Measurements from ENCODE around the gene NCOA4. TPM values are rescaled to one million over a fixed set of nuclear protein-coding genes. Genes with fewer than 3 reads are reported as not detected.

NCOA4 gene
- total RNA-seq, 1 experiment from 2014 or later = 68.0 TPM

DNA sequence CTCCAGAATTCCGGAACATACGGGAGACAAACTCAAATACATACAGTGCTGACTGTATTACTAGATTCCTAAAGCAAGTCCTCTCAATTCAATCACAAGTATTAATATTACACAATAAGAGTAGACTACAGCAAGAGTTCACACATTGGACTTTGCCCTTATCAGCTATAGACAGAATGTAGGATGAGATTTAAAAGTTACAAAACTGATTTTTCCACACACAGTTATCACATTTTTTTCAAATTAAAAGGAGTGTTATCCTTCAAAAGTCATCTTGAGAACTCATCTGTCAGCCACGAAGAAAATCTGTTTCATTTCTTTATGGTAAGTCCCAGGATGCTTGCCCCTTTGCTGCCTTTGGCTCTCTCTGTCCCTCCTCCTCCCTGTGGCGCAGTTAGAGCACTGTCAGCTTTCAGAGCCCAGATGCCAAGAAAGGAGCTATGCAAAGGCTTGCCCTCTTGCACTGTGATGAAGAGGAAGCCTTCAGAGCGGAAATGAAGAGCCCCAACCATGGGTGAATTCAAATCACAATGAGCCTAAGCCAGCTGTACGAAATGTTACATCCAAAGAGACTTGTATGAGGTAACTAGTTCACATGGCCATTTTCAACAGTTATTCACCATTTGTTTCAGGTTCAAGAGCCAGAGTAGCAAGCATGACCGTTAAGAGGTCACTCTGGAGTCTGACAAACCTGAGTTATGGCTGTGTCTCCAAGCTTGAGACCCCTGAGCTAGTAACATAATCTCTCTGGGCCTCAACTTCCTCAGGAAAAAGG, 10.7 kb downstream of the NCOA4 start:
- no peaks in the 10 kb centered on the region for H3K9me2 ChIP-seq (ENCODE audit: insufficient read depth)
- intact Hi-C loops (cut with micrococcal nuclease) = no loop called here
- no peak overlapping the region for H3K27ac ChIP-seq (ENCODE audit: low read depth, low read length)
- no peak overlapping the region for H3K4me3 ChIP-seq (replicated peaks in 1 of 2; ENCODE audit: low read depth in 1 of 2, low read length in 2 of 2)
- H3K27me3 ChIP-seq (ENCODE audit: insufficient read depth, low read length) = no peaks in the 10 kb centered on the region
- ATAC-seq = no peak
- DNase-seq (ENCODE audit: low read depth, low spot score) = no peak
- H4K20me1 ChIP-seq (ENCODE audit: insufficient read depth) = peaks cover 9% of the 10 kb centered on the region; the same call in 1 of the 2 replicates
- peaks cover 21 to 34% of the 10 kb centered on the region in 2 experiments for H3K4me1 ChIP-seq (ENCODE audit: control insufficient read depth in 1 of 2, insufficient read depth in 2 of 2, low read length in 2 of 2)
- ChIA-PET CTCF (interaction anchor here (1.0 kb wide), 1 partner anchor 9 kb away, joined by 4 read pairs; no protein-coding TSS in a partner anchor), RAD21 (ENCODE audit: low non-redundant PET in 1 of 2, low total read pairs in 2 of 2, uncharacterized antibody in 2 of 2, unreplicated experiment in 2 of 2) (no interaction called here), POLR2A (no interaction called here)
- no peak overlapping the region for H3K4me2 ChIP-seq (ENCODE audit: low read length)
- H3K9ac ChIP-seq (ENCODE audit: low read length) = no peak overlapping the region
- H3K36me3 ChIP-seq (ENCODE audit: control insufficient read depth in 1 of 2, insufficient read depth in 2 of 2, low read length in 2 of 2) = peaks cover 2 to 4% of the 10 kb centered on the region in 2 experiments; a peak in 2 of 4 replicates
- H3K79me2 ChIP-seq (ENCODE audit: insufficient read depth, low read length) = peaks cover 94% of the 10 kb centered on the region
- H2AFZ ChIP-seq (ENCODE audit: low read depth, low read length, poor library complexity, severe bottlenecking) = no peak overlapping the region
- TF ChIP-seq, protein P1, sequence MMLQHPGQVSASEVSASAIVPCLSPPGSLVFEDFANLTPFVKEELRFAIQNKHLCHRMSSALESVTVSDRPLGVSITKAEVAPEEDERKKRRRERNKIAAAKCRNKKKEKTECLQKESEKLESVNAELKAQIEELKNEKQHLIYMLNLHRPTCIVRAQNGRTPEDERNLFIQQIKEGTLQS (IDR thresholded peaks at IDR 0.05) = no peak
- TF ChIP-seq POLR2AphosphoS5 (IDR thresholded peaks at IDR 0.05; ENCODE audit: low read depth, low read length) (no peak), CEBPB (IDR thresholded peaks at IDR 0.05; ENCODE audit: low read depth) (no peak), SRF (IDR thresholded peaks at IDR 0.05; ENCODE audit: low read depth) (no peak), SP1 (IDR thresholded peaks at IDR 0.05; ENCODE audit: low read depth) (no peak), ZNF274 (IDR thresholded peaks at IDR 0.05; ENCODE audit: low read depth, low read length) (no peak), POLR2A (IDR thresholded peaks at IDR 0.05; ENCODE audit: borderline replicate concordance, extremely low read depth, insufficient read depth, insufficient read length) (no peak), CBX3 (IDR thresholded peaks at IDR 0.05; ENCODE audit: low read depth) (no peak), SIN3A (IDR thresholded peaks at IDR 0.05; ENCODE audit: low read depth) (no peak), JUND (IDR thresholded peaks at IDR 0.05) (no peak), EZH2 (IDR thresholded peaks at IDR 0.05) (no peak), RAD21 (IDR thresholded peaks at IDR 0.05; ENCODE audit: low read depth) (no peak), EZH2phosphoT487 (IDR thresholded peaks at IDR 0.05; ENCODE audit: borderline replicate concordance) (no peak), ZFX (IDR thresholded peaks at IDR 0.05) (no peak), TCF7L2 (IDR thresholded peaks at IDR 0.05; ENCODE audit: borderline replicate concordance, extremely low read depth, insufficient read depth, insufficient read length) (no peak), YY1 (IDR thresholded peaks at IDR 0.05; ENCODE audit: extremely low read depth, insufficient replicate concordance, low read depth, low read length) (no peak)
- TF ChIP-seq, protein P2, sequence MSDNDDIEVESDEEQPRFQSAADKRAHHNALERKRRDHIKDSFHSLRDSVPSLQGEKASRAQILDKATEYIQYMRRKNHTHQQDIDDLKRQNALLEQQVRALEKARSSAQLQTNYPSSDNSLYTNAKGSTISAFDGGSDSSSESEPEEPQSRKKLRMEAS (IDR thresholded peaks at IDR 0.05) = no peak
- TF ChIP-seq, protein P3, sequence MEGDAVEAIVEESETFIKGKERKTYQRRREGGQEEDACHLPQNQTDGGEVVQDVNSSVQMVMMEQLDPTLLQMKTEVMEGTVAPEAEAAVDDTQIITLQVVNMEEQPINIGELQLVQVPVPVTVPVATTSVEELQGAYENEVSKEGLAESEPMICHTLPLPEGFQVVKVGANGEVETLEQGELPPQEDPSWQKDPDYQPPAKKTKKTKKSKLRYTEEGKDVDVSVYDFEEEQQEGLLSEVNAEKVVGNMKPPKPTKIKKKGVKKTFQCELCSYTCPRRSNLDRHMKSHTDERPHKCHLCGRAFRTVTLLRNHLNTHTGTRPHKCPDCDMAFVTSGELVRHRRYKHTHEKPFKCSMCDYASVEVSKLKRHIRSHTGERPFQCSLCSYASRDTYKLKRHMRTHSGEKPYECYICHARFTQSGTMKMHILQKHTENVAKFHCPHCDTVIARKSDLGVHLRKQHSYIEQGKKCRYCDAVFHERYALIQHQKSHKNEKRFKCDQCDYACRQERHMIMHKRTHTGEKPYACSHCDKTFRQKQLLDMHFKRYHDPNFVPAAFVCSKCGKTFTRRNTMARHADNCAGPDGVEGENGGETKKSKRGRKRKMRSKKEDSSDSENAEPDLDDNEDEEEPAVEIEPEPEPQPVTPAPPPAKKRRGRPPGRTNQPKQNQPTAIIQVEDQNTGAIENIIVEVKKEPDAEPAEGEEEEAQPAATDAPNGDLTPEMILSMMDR (IDR thresholded peaks at IDR 0.05 in 2 of 3, conservative IDR thresholded peaks at IDR 0.05 in 1 of 3; ENCODE audit: borderline replicate concordance in 1 of 3, insufficient read depth in 1 of 3, low read depth in 2 of 3, low read length in 2 of 3) = no peak
- TF ChIP-seq, protein P4, sequence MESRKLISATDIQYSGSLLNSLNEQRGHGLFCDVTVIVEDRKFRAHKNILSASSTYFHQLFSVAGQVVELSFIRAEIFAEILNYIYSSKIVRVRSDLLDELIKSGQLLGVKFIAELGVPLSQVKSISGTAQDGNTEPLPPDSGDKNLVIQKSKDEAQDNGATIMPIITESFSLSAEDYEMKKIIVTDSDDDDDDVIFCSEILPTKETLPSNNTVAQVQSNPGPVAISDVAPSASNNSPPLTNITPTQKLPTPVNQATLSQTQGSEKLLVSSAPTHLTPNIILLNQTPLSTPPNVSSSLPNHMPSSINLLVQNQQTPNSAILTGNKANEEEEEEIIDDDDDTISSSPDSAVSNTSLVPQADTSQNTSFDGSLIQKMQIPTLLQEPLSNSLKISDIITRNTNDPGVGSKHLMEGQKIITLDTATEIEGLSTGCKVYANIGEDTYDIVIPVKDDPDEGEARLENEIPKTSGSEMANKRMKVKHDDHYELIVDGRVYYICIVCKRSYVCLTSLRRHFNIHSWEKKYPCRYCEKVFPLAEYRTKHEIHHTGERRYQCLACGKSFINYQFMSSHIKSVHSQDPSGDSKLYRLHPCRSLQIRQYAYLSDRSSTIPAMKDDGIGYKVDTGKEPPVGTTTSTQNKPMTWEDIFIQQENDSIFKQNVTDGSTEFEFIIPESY (IDR thresholded peaks at IDR 0.05; ENCODE audit: extremely low read depth, insufficient replicate concordance, low read length) = no peak
- TF ChIP-seq, protein P5, sequence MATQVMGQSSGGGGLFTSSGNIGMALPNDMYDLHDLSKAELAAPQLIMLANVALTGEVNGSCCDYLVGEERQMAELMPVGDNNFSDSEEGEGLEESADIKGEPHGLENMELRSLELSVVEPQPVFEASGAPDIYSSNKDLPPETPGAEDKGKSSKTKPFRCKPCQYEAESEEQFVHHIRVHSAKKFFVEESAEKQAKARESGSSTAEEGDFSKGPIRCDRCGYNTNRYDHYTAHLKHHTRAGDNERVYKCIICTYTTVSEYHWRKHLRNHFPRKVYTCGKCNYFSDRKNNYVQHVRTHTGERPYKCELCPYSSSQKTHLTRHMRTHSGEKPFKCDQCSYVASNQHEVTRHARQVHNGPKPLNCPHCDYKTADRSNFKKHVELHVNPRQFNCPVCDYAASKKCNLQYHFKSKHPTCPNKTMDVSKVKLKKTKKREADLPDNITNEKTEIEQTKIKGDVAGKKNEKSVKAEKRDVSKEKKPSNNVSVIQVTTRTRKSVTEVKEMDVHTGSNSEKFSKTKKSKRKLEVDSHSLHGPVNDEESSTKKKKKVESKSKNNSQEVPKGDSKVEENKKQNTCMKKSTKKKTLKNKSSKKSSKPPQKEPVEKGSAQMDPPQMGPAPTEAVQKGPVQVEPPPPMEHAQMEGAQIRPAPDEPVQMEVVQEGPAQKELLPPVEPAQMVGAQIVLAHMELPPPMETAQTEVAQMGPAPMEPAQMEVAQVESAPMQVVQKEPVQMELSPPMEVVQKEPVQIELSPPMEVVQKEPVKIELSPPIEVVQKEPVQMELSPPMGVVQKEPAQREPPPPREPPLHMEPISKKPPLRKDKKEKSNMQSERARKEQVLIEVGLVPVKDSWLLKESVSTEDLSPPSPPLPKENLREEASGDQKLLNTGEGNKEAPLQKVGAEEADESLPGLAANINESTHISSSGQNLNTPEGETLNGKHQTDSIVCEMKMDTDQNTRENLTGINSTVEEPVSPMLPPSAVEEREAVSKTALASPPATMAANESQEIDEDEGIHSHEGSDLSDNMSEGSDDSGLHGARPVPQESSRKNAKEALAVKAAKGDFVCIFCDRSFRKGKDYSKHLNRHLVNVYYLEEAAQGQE (IDR thresholded peaks at IDR 0.05; ENCODE audit: low read depth) = no peak
- BruUV-seq (replicated peaks) = no TSS peak
- H3K9me3 ChIP-seq (ENCODE audit: control insufficient read depth in 1 of 2, insufficient read depth in 1 of 2, low read depth in 1 of 2, low read length in 2 of 2) = no peaks in the 10 kb centered on the region

All from HCT116 (cell line).